Heart left ventricle (tissue), 13 donors: Measurements from ENCODE around the gene CBX2.

Experiments
- POLR2A ChIP-seq, 2 donors: fragments of 450-650 bp; IDR thresholded peaks; one replicate each; pipeline ENCODE4 v1.6.1; 2017; ENCODE audit warnings: antibody characterized with exemption in 2 of 2, mild to moderate bottlenecking in 2 of 2, moderate library complexity in 2 of 2
- TF ChIP-seq, protein P1 (sequence below), 12 donors: fragments of 200-600 bp; sonication (generic) in 4 of 12; IDR thresholded peaks; one replicate each; pipeline versions ENCODE4 v1.5.0 to v1.8.0; 2018 to 2022; ENCODE audit warnings: antibody characterized with exemption in 12 of 12, mild to moderate bottlenecking in 5 of 12
- donor health status: ischemic (EF 13 %, LVEDD 7.1; RV severe dilation, severe dysfunction).
- donor health status: DM: no; HTN: yes; CAD: no.
- donor health status: DM: no; HTN: no; CAD: no.
- donor health status: ischemic (EF 25% LVEDD 6.9; RV normal size, moderate dysfunction).
- donor health status: ischemic (EF 25% LVEDD 5.7; RV mildly dilated, moderate dysfunction).
- donor health status: ischemic (EF 35%, LVEDD 5.7; RV mildly dilated, moderate dysfunction).
- donor health status: nonischemic (EF 11% LVEDD 7.7; RV severe dilation, severe dysfunction).
- donor health status: DM: yes; HTN: yes; CAD: no.
- donor health status: PGD.
- donor health status: ischemic (EF 29% LVEDD 5.4; RV normal size, mild dysfunction).
- donor health status: nonischemic (EF 23%, LVEDD 6.1; RV moderate dilation, normal function).

DNA sequence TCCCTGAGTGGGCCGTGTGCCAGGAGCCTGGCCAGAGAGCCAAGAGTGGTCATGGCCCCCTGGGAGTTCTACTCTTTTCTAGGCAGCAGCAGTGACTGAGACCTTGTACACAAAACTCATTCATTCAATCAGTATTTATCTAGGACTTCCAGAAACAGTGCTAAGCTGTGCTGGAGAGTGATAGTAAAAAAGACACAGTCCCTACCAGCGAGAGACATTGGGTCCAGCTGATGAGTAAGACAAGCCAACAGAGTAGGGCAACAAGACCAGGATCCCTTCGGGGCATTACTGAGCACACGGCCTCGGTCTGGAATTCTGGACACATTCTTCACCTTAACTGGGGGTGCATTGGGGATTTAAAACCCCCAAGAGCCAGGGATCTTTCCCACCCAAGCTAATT lies 41.1 kb downstream of the CBX2 start:
- TF ChIP-seq POLR2A (IDR thresholded peaks at IDR 0.05): no peak
- TF ChIP-seq, protein P1, sequence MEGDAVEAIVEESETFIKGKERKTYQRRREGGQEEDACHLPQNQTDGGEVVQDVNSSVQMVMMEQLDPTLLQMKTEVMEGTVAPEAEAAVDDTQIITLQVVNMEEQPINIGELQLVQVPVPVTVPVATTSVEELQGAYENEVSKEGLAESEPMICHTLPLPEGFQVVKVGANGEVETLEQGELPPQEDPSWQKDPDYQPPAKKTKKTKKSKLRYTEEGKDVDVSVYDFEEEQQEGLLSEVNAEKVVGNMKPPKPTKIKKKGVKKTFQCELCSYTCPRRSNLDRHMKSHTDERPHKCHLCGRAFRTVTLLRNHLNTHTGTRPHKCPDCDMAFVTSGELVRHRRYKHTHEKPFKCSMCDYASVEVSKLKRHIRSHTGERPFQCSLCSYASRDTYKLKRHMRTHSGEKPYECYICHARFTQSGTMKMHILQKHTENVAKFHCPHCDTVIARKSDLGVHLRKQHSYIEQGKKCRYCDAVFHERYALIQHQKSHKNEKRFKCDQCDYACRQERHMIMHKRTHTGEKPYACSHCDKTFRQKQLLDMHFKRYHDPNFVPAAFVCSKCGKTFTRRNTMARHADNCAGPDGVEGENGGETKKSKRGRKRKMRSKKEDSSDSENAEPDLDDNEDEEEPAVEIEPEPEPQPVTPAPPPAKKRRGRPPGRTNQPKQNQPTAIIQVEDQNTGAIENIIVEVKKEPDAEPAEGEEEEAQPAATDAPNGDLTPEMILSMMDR (IDR thresholded peaks at IDR 0.05): no peak
